Naive thymus-derived CD4-positive, alpha-beta T cell (primary cell): Measurements from ENCODE around the gene ANAPC2. TPM values are rescaled to one million over a fixed set of nuclear protein-coding genes. Genes with fewer than 3 reads are reported as not detected.

Source experiments
- microRNA-seq: library from miRNA; unstranded; fragments of <30 nt; microRNA quantifications from one replicate; pipeline ENCODE4 v1.2.0, GENCODE V29; 2022; ENCODE audit warnings: borderline microRNAs expressed
- polyA plus RNA-seq, 2 donors: library from polyadenylated mRNA; unstranded; fragments of 300-500 nt; fragmentation: Illumina TruSeq; gene quantifications; one replicate each; pipeline ENCODE4 v1.2.3, GENCODE V29; 2021
- total RNA-seq, 6 experiments: library from RNA in 5 of 6; stranded (reverse) in 5 of 6; gene quantifications; 1 replicate in 5 of 6; 2 replicates in 1 of 6; pipeline ENCODE4 v1.2.3 and lab custom pipeline; 2021 to 2026

ANAPC2 gene
- total and polyA plus RNA-seq, 7 experiments from 2014 or later: 7.4 to 147 (median 131) TPM

Small RNAs within 50 kb of the gene (microRNA-seq; reads per million reads assigned to microRNA genes)
- not detected for gene MIR3621

Other genes with a start within 250 kb of the ANAPC2 start
Only the 30 nearest of the 33 such genes appear.
- gene PTGDS, start 211.1 kb downstream of the ANAPC2 start, total RNA-seq: 10 to 100 TPM in 1 of 5 experiments, 1 to 10 TPM in 3, under 1 TPM in 1; 0.97 to 68.7 (median 4.3) TPM
- gene PTGDS, start 211.1 kb downstream of the ANAPC2 start, polyA plus RNA-seq: not detected
- gene LCNL1, start 205.6 kb downstream of the ANAPC2 start, total RNA-seq: 1 to 10 TPM in 1 of 5 experiments, under 1 TPM in 2, not detected in 2; 0.12 to 1.9 (median 0.13) TPM
- not detected for gene LCNL1, start 205.6 kb downstream of the ANAPC2 start, polyA plus RNA-seq
- gene PAXX, start 196.1 kb downstream of the ANAPC2 start, total RNA-seq: 10 to 100 TPM; 54.8 to 78.2 (median 68.0) TPM
- 10 to 100 TPM; 49.3 to 59.1 TPM for gene PAXX, start 196.1 kb downstream of the ANAPC2 start, polyA plus RNA-seq
- 10 to 100 TPM in 1 of 5 experiments, 1 to 10 TPM in 1, under 1 TPM in 2, not detected in 1; 0.46 to 13.0 (median 1.4) TPM for gene CLIC3, start 192.0 kb downstream of the ANAPC2 start, total RNA-seq
- gene CLIC3, start 192.0 kb downstream of the ANAPC2 start, polyA plus RNA-seq: under 1 TPM; 0.31 to 0.77 TPM
- 100 to 1,000 TPM in 1 of 5 experiments, 10 to 100 TPM in 4; 18.4 to 112 (median 26.7) TPM for gene ABCA2, start 160.3 kb downstream of the ANAPC2 start, total RNA-seq
- 1 to 10 TPM; 1.8 to 2.5 TPM for gene ABCA2, start 160.3 kb downstream of the ANAPC2 start, polyA plus RNA-seq
- 1 to 10 TPM in 1 of 5 experiments, under 1 TPM in 3, not detected in 1; 0.27 to 4.6 (median 0.50) TPM for gene FUT7, start 156.5 kb downstream of the ANAPC2 start, total RNA-seq
- gene FUT7, start 156.5 kb downstream of the ANAPC2 start, polyA plus RNA-seq: under 1 TPM; 0.06 to 0.25 TPM
- 10 to 100 TPM in 2 of 5 experiments, 1 to 10 TPM in 3; 2.3 to 37.5 (median 7.4) TPM for gene NPDC1, start 142.4 kb downstream of the ANAPC2 start, total RNA-seq
- gene NPDC1, start 142.4 kb downstream of the ANAPC2 start, polyA plus RNA-seq: 1 to 10 TPM in 1 of 2 donors, under 1 TPM in 1; 0.36 to 1.2 TPM
- gene ENTPD2, start 134.5 kb downstream of the ANAPC2 start, total RNA-seq: not detected
- gene ENTPD2, start 134.5 kb downstream of the ANAPC2 start, polyA plus RNA-seq: not detected
- gene SAPCD2, start 118.0 kb downstream of the ANAPC2 start, total RNA-seq: 10 to 100 TPM in 1 of 5 experiments, 1 to 10 TPM in 1, under 1 TPM in 3; 0.16 to 22.1 (median 0.74) TPM
- gene SAPCD2, start 118.0 kb downstream of the ANAPC2 start, polyA plus RNA-seq: under 1 TPM in 1 of 2 donors, not detected in 1; 0.18 TPM
- 10 to 100 TPM; 11.6 to 27.6 (median 15.2) TPM for gene UAP1L1, start 111.0 kb downstream of the ANAPC2 start, total RNA-seq
- 1 to 10 TPM in 1 of 2 donors, under 1 TPM in 1; 0.71 to 1.4 TPM for gene UAP1L1, start 111.0 kb downstream of the ANAPC2 start, polyA plus RNA-seq
- 10 to 100 TPM; 57.3 to 74.2 (median 70.2) TPM for gene MAN1B1, start 101.6 kb downstream of the ANAPC2 start, total RNA-seq
- gene MAN1B1, start 101.6 kb downstream of the ANAPC2 start, polyA plus RNA-seq: 10 to 100 TPM; 36.0 to 51.2 TPM
- gene DPP7, start 73.8 kb downstream of the ANAPC2 start, total RNA-seq: 100 to 1,000 TPM; 235 to 328 (median 298) TPM
- 100 to 1,000 TPM in 1 of 2 donors, 10 to 100 TPM in 1; 86.9 to 120 TPM for gene DPP7, start 73.8 kb downstream of the ANAPC2 start, polyA plus RNA-seq
- not detected for gene GRIN1, start 49.4 kb downstream of the ANAPC2 start, total RNA-seq
- gene GRIN1, start 49.4 kb downstream of the ANAPC2 start, polyA plus RNA-seq: not detected
- gene LRRC26, start 18.5 kb downstream of the ANAPC2 start, total RNA-seq: under 1 TPM in 1 of 5 experiments, not detected in 4; 0.42 TPM
- not detected for gene LRRC26, start 18.5 kb downstream of the ANAPC2 start, polyA plus RNA-seq
- not detected for gene TMEM210, start 16.5 kb downstream of the ANAPC2 start, total RNA-seq
- not detected for gene TMEM210, start 16.5 kb downstream of the ANAPC2 start, polyA plus RNA-seq
- 10 to 100 TPM; 37.9 to 75.6 (median 46.8) TPM for gene SSNA1, start 116 bp upstream of the ANAPC2 start, total RNA-seq
- 100 to 1,000 TPM; 106 to 133 TPM for gene SSNA1, start 116 bp upstream of the ANAPC2 start, polyA plus RNA-seq
- gene TPRN, start 12.2 kb upstream of the ANAPC2 start, total RNA-seq: 10 to 100 TPM in 1 of 5 experiments, 1 to 10 TPM in 4; 7.1 to 13.5 (median 8.5) TPM
- under 1 TPM; 0.35 to 0.54 TPM for gene TPRN, start 12.2 kb upstream of the ANAPC2 start, polyA plus RNA-seq
- gene TMEM203, start 17.1 kb upstream of the ANAPC2 start, total RNA-seq: 10 to 100 TPM; 22.6 to 43.2 (median 34.7) TPM
- 100 to 1,000 TPM; 156 to 172 TPM for gene TMEM203, start 17.1 kb upstream of the ANAPC2 start, polyA plus RNA-seq
- gene NDOR1, start 17.1 kb upstream of the ANAPC2 start, total RNA-seq: 10 to 100 TPM; 32.2 to 42.0 (median 34.0) TPM
- 10 to 100 TPM in 1 of 2 donors, 1 to 10 TPM in 1; 4.5 to 10.3 TPM for gene NDOR1, start 17.1 kb upstream of the ANAPC2 start, polyA plus RNA-seq
- 1 to 10 TPM in 4 of 5 experiments, under 1 TPM in 1; 0.85 to 4.3 (median 1.2) TPM for gene RNF208, start 33.7 kb upstream of the ANAPC2 start, total RNA-seq
- gene RNF208, start 33.7 kb upstream of the ANAPC2 start, polyA plus RNA-seq: not detected
- gene CYSRT1, start 36.6 kb upstream of the ANAPC2 start, total RNA-seq: under 1 TPM in 3 of 5 experiments, not detected in 2; 0.45 to 0.63 (median 0.46) TPM
- gene CYSRT1, start 36.6 kb upstream of the ANAPC2 start, polyA plus RNA-seq: under 1 TPM in 1 of 2 donors, not detected in 1; 0.52 TPM
- under 1 TPM in 1 of 5 experiments, not detected in 4; 0.12 TPM for gene RNF224, start 38.9 kb upstream of the ANAPC2 start, total RNA-seq
- not detected for gene RNF224, start 38.9 kb upstream of the ANAPC2 start, polyA plus RNA-seq
- under 1 TPM in 2 of 5 experiments, not detected in 3; 0.16 TPM for gene SLC34A3, start 42.3 kb upstream of the ANAPC2 start, total RNA-seq
- not detected for gene SLC34A3, start 42.3 kb upstream of the ANAPC2 start, polyA plus RNA-seq
- gene TUBB4B, start 52.7 kb upstream of the ANAPC2 start, total RNA-seq: 100 to 1,000 TPM in 1 of 5 experiments, 10 to 100 TPM in 4; 44.2 to 260 (median 87.5) TPM
- gene TUBB4B, start 52.7 kb upstream of the ANAPC2 start, polyA plus RNA-seq: 10 to 100 TPM; 17.5 to 49.9 TPM
- gene STPG3, start 62.7 kb upstream of the ANAPC2 start, total RNA-seq: not detected
- not detected for gene STPG3, start 62.7 kb upstream of the ANAPC2 start, polyA plus RNA-seq
- gene NELFB, start 66.8 kb upstream of the ANAPC2 start, total RNA-seq: 10 to 100 TPM; 33.4 to 64.2 (median 38.9) TPM
- gene NELFB, start 66.8 kb upstream of the ANAPC2 start, polyA plus RNA-seq: 10 to 100 TPM; 22.9 to 36.5 TPM
- gene TOR4A, start 89.2 kb upstream of the ANAPC2 start, total RNA-seq: 10 to 100 TPM in 2 of 5 experiments, 1 to 10 TPM in 2, under 1 TPM in 1; 0.84 to 16.6 (median 2.3) TPM
- gene TOR4A, start 89.2 kb upstream of the ANAPC2 start, polyA plus RNA-seq: under 1 TPM in 1 of 2 donors, not detected in 1; 0.07 TPM
- 1 to 10 TPM in 3 of 5 experiments, under 1 TPM in 2; 0.70 to 2.7 (median 1.7) TPM for gene NRARP, start 113.7 kb upstream of the ANAPC2 start, total RNA-seq
- not detected for gene NRARP, start 113.7 kb upstream of the ANAPC2 start, polyA plus RNA-seq
- gene EXD3, start 234.6 kb upstream of the ANAPC2 start, total RNA-seq: 10 to 100 TPM; 11.7 to 27.2 (median 24.7) TPM
- 1 to 10 TPM; 3.5 to 7.6 TPM for gene EXD3, start 234.6 kb upstream of the ANAPC2 start, polyA plus RNA-seq
- 10 to 100 TPM in 2 of 5 experiments, 1 to 10 TPM in 2, under 1 TPM in 1; 0.94 to 11.1 (median 6.0) TPM for gene NOXA1, start 234.8 kb upstream of the ANAPC2 start, total RNA-seq
- gene NOXA1, start 234.8 kb upstream of the ANAPC2 start, polyA plus RNA-seq: 1 to 10 TPM in 1 of 2 donors, under 1 TPM in 1; 0.73 to 2.6 TPM